ENCODE results near the gene SFXN5. TPM values are rescaled to one million over a fixed set of nuclear protein-coding genes. Genes with fewer than 3 reads are reported as not detected.

SFXN5 gene
- total RNA-seq, 1 donor: 17.0 TPM

DNA sequence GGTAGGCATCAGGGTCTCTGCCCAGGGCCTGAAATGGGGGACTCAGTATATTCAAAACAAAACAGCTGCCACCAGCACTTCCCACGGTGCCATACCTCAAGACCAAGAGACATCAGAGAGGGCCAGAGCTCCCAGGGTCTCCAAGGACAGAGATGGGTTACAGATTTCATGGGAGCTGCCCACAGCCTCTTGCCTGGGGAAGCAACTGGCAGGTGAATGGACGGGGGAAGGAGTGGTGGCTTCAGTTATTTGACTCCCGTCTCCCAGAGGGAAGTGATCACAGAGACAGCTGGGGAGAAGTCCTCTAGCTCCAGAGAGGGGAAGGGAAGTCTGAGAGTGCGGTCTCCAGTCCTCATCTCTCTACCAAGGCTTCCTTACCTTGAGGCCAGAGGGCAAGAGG lies 15.8 kb upstream of the SFXN5 start:
- Histone ChIP-seq H3K27ac (ENCODE audit: low read depth, low read length) (no peak overlapping the region), H3K4me1 (ENCODE audit: insufficient read depth, low read length) (peaks cover 13% of the 10 kb centered on the region), H3K36me3 (ENCODE audit: insufficient read depth, low read length) (peaks cover 31% of the 10 kb centered on the region), H3K4me3 (ENCODE audit: insufficient read depth, low read length) (no peak overlapping the region), H4K20me1 (ENCODE audit: insufficient read depth, low read length) (peaks cover 72% of the 10 kb centered on the region), H3K4me2 (ENCODE audit: insufficient read depth, low read length) (no peak overlapping the region), H3K27me3 (ENCODE audit: insufficient read depth, low read length) (no peaks in the 10 kb centered on the region), H3K79me2 (ENCODE audit: insufficient read depth, low read length) (peaks cover 97% of the 10 kb centered on the region), H3K9me3 (ENCODE audit: low read depth, low read length) (no peaks in the 10 kb centered on the region), H2AFZ (ENCODE audit: low read length) (no peak overlapping the region)
- TF ChIP-seq CTCF (IDR thresholded peaks at IDR 0.05; ENCODE audit: extremely low read depth, low read depth, low read length): no peak
- DNase-seq (ENCODE audit: insufficient read length, low spot score, missing footprints): no peak

GRCh38 chr2:73085691-73086090 lies 14.2 kb upstream of the SFXN5 start:
- no peaks in the 10 kb centered on the region for H3K9me3 ChIP-seq (ENCODE audit: low read depth, low read length)
- H2AFZ ChIP-seq (ENCODE audit: low read length): no peak overlapping the region
- H3K36me3 ChIP-seq (ENCODE audit: insufficient read depth, low read length): peaks cover 33% of the 10 kb centered on the region
- H3K27me3 ChIP-seq (ENCODE audit: insufficient read depth, low read length): no peaks in the 10 kb centered on the region
- no peak overlapping the region for H3K27ac ChIP-seq (ENCODE audit: low read depth, low read length)
- peaks cover 71% of the 10 kb centered on the region for H4K20me1 ChIP-seq (ENCODE audit: insufficient read depth, low read length)
- no peak overlapping the region for H3K4me2 ChIP-seq (ENCODE audit: insufficient read depth, low read length)
- no peak overlapping the region for H3K4me3 ChIP-seq (ENCODE audit: insufficient read depth, low read length)
- H3K4me1 ChIP-seq (ENCODE audit: insufficient read depth, low read length): peaks cover 13% of the 10 kb centered on the region
- peaks cover 99% of the 10 kb centered on the region for H3K79me2 ChIP-seq (ENCODE audit: insufficient read depth, low read length)
- DNase-seq (ENCODE audit: insufficient read length, low spot score, missing footprints): peak; percentile 98
- TF ChIP-seq CTCF (IDR thresholded peaks at IDR 0.05; ENCODE audit: extremely low read depth, low read depth, low read length): peak; percentile 96

- no peak overlapping the region for H3K4me2 ChIP-seq (ENCODE audit: insufficient read depth, low read length)
- H3K9me3 ChIP-seq (ENCODE audit: low read depth, low read length): no peaks in the 10 kb centered on the region
- no peak for TF ChIP-seq CTCF (IDR thresholded peaks at IDR 0.05; ENCODE audit: extremely low read depth, low read depth, low read length)
- no peak overlapping the region for H2AFZ ChIP-seq (ENCODE audit: low read length)
- H3K4me3 ChIP-seq (ENCODE audit: insufficient read depth, low read length): no peak overlapping the region
- no peak for DNase-seq (ENCODE audit: insufficient read length, low spot score, missing footprints)
- peaks cover 11% of the 10 kb centered on the region for H3K4me1 ChIP-seq (ENCODE audit: insufficient read depth, low read length)
- peaks cover 37% of the 10 kb centered on the region for H3K36me3 ChIP-seq (ENCODE audit: insufficient read depth, low read length)
- no peak overlapping the region for H3K27ac ChIP-seq (ENCODE audit: low read depth, low read length)
- H4K20me1 ChIP-seq (ENCODE audit: insufficient read depth, low read length): peaks cover 76% of the 10 kb centered on the region
- no peaks in the 10 kb centered on the region for H3K27me3 ChIP-seq (ENCODE audit: insufficient read depth, low read length)
- peaks cover 99% of the 10 kb centered on the region for H3K79me2 ChIP-seq (ENCODE audit: insufficient read depth, low read length)
These were observed 13.5 kb upstream of the SFXN5 start for GRCh38 chr2:73084971-73085370.

DNA sequence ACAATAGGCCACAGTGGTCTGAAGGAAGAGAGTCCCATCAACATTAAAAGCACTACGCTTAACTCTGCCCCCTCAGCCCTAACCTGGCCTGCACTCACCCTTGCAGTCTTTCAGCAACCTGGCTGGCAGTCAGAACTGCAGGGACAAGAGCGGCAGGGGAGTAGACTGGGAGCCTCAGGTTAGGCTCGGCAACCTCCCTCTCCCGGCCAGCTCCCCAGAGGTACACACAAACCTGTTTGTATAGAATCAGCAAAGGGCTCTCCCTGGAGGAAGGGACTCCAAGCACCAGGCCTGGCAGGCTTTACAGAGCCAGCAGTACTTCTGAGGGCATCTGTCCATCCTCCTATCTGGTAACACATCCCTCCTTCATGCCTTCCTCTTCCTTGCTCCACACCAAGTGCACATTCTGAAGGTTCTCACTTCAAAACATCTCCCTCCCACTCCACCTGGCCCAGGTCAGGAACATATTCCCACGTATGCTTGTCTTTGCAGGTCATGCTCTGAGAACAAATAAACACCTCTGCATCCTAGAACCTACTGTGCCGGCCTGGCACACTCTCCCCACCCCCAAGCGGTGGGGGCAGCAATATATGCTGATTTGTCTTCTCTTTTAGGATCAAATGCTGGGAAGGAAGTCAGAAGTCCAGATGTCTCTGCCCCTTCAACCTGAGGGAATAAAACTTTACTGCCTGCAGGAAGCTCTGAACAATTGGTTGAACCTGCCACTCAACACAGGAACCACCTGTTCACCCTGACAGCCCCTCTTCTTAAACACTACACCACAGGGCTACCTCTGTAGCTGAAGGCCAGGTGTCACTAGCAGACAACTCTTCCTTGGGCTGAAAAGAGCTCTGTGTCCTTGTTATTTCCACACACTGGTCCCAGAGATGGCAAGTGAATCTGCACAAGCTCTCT lies 12.6 kb upstream of the SFXN5 start:
- Histone ChIP-seq H3K36me3 (ENCODE audit: insufficient read depth, low read length) (peaks cover 40% of the 10 kb centered on the region), H3K9me3 (ENCODE audit: low read depth, low read length) (no peaks in the 10 kb centered on the region), H3K4me1 (ENCODE audit: insufficient read depth, low read length) (peaks cover 3% of the 10 kb centered on the region), H4K20me1 (ENCODE audit: insufficient read depth, low read length) (peaks cover 78% of the 10 kb centered on the region), H3K4me3 (ENCODE audit: insufficient read depth, low read length) (no peak overlapping the region), H3K27ac (ENCODE audit: low read depth, low read length) (no peak overlapping the region), H3K4me2 (ENCODE audit: insufficient read depth, low read length) (no peak overlapping the region), H2AFZ (ENCODE audit: low read length) (no peak overlapping the region), H3K79me2 (ENCODE audit: insufficient read depth, low read length) (peaks cover 100% of the 10 kb centered on the region), H3K27me3 (ENCODE audit: insufficient read depth, low read length) (no peaks in the 10 kb centered on the region)
- DNase-seq (ENCODE audit: insufficient read length, low spot score, missing footprints): no peak
- TF ChIP-seq CTCF (IDR thresholded peaks at IDR 0.05; ENCODE audit: extremely low read depth, low read depth, low read length): no peak
